AG09309 (cell line): ENCODE data around the gene TSG101.

Experiments
- DNase-seq: peaks from one replicate; pipeline ENCODE4 v3.0.0-alpha.2; 2010; ENCODE audit warnings: low read depth
- H3K4me3 ChIP-seq: 2 replicates; pipeline ENCODE4 v1.5.1; 2011; ENCODE audit warnings: mild to moderate bottlenecking, low read depth, low read length, moderate library complexity; ENCODE audit not compliant: control insufficient read depth
- TF ChIP-seq, protein P1 (sequence below): IDR thresholded peaks from 2 replicates; pipeline ENCODE4 v1.5.1; 2011; ENCODE audit warnings: mild to moderate bottlenecking, low read depth, low read length, inconsistent platforms; ENCODE audit not compliant: insufficient read depth, control insufficient read depth; ENCODE audit errors: missing control alignments

The TSG101 gene, protein sequence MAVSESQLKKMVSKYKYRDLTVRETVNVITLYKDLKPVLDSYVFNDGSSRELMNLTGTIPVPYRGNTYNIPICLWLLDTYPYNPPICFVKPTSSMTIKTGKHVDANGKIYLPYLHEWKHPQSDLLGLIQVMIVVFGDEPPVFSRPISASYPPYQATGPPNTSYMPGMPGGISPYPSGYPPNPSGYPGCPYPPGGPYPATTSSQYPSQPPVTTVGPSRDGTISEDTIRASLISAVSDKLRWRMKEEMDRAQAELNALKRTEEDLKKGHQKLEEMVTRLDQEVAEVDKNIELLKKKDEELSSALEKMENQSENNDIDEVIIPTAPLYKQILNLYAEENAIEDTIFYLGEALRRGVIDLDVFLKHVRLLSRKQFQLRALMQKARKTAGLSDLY

DNA sequence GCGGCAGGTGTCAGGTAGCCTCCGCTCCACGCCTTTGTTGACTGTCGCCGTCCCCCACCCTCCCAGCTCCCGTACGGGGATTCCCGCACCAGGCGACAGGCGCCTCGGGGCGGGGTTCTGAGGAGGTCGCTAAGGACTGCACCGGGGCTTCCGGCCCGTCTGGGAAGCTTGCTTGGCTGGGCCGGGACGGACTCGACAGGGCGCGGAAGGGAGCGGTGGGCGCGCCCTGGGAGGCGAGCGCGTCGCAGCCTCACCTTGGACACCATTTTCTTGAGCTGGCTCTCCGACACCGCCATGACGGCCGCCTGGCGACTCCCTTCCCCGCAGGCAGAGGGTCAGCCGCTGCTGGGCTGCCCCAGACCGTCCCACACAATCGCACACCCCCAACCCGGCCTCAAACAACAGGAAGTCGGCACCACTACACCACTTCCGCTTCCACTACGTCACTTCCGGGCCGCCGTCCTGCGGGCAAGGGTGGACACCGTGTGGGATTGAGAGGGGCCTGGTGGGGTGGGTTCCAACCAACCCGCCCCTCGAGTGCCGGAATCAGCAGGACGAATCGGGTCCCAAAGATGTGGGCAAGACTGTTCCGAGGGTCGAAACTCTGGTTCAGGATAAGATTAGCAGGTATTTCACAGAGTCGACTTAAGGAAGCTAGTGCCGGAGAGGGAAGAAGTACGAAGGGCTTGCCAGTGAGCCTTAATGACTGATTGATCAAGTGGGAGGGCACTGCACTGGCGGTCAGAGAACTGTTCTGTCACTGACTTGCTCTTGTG, at the start of gene TSG101:
TSS of gene TSG101 (minus strand) at position 422 of the 776 bp plus-strand sequence. CDS start at position 296, 126 bp downstream.
- TF ChIP-seq, protein P1, sequence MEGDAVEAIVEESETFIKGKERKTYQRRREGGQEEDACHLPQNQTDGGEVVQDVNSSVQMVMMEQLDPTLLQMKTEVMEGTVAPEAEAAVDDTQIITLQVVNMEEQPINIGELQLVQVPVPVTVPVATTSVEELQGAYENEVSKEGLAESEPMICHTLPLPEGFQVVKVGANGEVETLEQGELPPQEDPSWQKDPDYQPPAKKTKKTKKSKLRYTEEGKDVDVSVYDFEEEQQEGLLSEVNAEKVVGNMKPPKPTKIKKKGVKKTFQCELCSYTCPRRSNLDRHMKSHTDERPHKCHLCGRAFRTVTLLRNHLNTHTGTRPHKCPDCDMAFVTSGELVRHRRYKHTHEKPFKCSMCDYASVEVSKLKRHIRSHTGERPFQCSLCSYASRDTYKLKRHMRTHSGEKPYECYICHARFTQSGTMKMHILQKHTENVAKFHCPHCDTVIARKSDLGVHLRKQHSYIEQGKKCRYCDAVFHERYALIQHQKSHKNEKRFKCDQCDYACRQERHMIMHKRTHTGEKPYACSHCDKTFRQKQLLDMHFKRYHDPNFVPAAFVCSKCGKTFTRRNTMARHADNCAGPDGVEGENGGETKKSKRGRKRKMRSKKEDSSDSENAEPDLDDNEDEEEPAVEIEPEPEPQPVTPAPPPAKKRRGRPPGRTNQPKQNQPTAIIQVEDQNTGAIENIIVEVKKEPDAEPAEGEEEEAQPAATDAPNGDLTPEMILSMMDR, result no peak
- peak; percentile 51 for DNase-seq
- peak within 1 kb of the TSS; percentile 97 for H3K4me3 ChIP-seq

DNA sequence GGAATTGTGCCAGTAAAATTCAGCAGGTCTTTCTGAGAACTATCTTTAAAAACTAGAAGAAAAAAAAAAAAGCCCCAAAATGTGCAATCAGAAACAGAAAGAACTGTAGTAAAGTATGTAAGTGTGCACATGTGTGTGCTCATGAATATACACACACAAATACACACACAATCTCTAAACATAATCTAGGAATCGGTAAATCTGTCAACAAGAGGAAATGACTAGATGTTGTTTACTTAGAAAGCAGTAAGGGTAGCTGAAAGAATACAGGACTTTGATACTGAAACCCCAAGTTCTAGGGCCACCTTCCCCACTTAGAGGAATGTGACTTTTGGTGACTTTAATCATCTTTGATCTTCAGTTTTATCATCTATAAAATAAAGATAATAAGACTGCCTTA, 48.6 kb upstream of the TSG101 start:
- H3K4me3 ChIP-seq, result no peak overlapping the region
- no peak for DNase-seq
- TF ChIP-seq, protein P1, result no peak

DNA sequence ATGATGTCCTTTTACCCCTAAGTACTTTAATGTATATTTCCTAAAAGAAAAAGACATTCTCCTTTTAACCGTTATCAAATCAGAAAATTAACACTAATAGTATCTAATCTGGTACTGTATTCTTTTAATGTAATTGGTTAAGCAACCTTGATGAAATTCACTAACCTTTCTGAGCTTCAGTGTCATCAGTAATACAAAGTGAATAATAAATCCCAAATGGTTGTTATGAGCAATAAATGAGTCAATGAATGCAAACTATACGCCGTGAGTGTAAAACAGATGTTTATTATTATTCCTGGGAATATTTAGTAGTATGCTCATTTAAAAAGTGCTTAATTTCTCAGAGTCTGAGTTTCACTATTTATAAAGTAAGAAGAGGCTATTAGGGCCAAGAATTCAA, 40.3 kb upstream of the TSG101 start:
- TF ChIP-seq, protein P1, result no peak

DNA sequence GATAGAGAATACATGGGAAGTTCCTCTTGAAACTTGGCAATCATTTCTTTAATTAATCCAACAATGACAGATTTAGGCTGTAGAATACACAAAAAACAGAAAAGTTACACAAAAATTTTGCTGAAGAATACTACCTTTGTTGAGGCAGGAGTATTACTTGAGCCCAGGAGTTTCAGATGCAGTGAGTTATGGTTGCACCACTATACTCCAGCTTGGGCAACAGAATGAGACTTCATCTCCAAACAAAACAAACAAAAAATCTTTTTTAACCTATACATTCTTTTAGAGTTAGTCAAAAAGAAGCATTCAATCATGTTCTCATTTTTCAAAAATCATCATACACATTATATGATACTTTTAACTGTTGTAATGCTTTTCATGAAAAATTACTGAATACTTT, 39.7 kb upstream of the TSG101 start:
- DNase-seq, result no peak
- H3K4me3 ChIP-seq, result no peak overlapping the region
- TF ChIP-seq, protein P1, result no peak

More for the DNA sequence above, 40.3 kb upstream of the TSG101 start:
- no peak for DNase-seq
- no peak overlapping the region for H3K4me3 ChIP-seq

DNA sequence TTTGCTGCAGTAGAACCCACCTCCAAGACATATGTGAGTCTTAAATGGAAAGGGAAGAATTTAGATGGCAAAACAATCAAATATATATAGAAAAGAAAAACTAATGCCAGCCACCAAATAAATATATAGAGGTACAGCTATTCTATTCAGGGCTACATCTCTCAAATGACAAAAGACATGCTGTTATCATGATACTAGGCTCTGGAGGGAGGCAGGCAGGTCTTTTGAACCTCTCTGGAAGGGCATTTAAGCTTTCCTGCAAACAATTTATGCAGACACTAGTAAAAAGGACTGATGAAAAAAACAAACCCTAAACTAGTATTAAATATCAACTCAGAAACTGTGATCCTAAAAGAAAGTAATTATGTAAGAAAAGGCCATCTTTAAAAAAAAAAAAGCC, 37.4 kb upstream of the TSG101 start:
- DNase-seq, result no peak

DNA sequence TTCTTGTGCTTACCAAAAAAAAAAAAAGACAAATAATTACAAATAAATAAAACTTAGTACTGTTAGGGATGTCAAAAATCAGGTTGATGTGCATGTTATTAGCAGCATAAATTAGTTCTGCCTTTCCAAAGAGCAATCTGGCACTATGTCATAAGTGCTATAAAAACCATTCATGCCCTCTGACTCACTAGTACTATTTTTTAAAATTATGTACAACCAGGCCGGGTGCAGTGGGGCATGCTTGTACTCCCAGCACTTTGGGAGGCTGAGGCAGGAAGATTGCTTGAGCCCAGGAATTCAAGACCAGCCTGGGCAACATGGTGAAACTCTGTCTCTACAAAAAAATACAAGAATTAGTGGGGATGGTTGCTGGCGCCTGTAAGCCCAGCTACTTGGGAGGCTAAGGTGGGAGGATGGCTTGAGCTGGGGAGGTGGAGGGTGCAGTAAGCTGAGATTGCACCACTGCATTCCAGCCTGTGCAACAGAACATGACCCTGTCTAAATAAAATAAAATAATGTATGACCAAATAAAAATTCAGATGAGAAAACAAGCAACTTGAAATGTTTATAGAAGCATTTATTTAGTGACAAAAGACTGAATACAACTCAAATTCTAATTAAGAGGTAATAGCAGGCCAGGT, 36.5 kb upstream of the TSG101 start:
- DNase-seq, result no peak
- H3K4me3 ChIP-seq, result no peak overlapping the region
- TF ChIP-seq, protein P1, result no peak

More for the DNA sequence above, 37.4 kb upstream of the TSG101 start:
- TF ChIP-seq, protein P1, result no peak
- H3K4me3 ChIP-seq, result no peak overlapping the region
